ENCODE measurements around the gene PTGER1. TPM values are rescaled to one million over a fixed set of nuclear protein-coding genes. Genes with fewer than 3 reads are reported as not detected.
A peak's percentile ranks its signal among the peaks of the same experiment; 100 is the strongest.

The PTGER1 gene
- polyA plus RNA-seq (ENCODE audit: insufficient read depth in 1 of 5, insufficient read length in 5 of 5, low replicate concordance in 1 of 5): 10 to 100 TPM in 1 of 5 donors, 1 to 10 TPM in 4; 4.0 to 17.8 (median 5.6) TPM
- long read RNA-seq, donor 1, transcript PTGER1-201 (3 exons, 1,421 nt): major isoform, 17 of 23 reads
- long read RNA-seq, donor 1, partial matches to known transcripts: 6 of 23 reads
- long read RNA-seq, donor 1, other reads (novel, unspliced or antisense): 0 of 23 reads
- long read RNA-seq, donor 2, transcript PTGER1-201 (3 exons, 1,421 nt): major isoform, 8 of 8 reads
- long read RNA-seq, donor 2, partial matches to known transcripts: 0 of 8 reads
- long read RNA-seq, donor 2, other reads (novel, unspliced or antisense): 0 of 8 reads
- long read RNA-seq, donor 3, transcript PTGER1-201 (3 exons, 1,421 nt): major isoform, 7 of 15 reads
- long read RNA-seq, donor 3, partial matches to known transcripts: 8 of 15 reads
- long read RNA-seq, donor 3, other reads (novel, unspliced or antisense): 0 of 15 reads
- long read RNA-seq, donor 4, partial matches to known transcripts: 0 of 3 reads
- long read RNA-seq, donor 4, other reads (novel, unspliced or antisense): 0 of 3 reads
- long read RNA-seq, donor 5, transcript PTGER1-201 (3 exons, 1,421 nt): major isoform, 20 of 25 reads
- long read RNA-seq, donor 5, partial matches to known transcripts: 5 of 25 reads
- long read RNA-seq, donor 5, other reads (novel, unspliced or antisense): 0 of 25 reads
- long read RNA-seq, donor 6, transcript PTGER1-201 (3 exons, 1,421 nt): major isoform, 12 of 22 reads
- long read RNA-seq, donor 6, partial matches to known transcripts: 10 of 22 reads
- long read RNA-seq, donor 6, other reads (novel, unspliced or antisense): 0 of 22 reads
- long read RNA-seq, donor 7, transcript PTGER1-201 (3 exons, 1,421 nt): major isoform, 21 of 31 reads
- long read RNA-seq, donor 7, partial matches to known transcripts: 10 of 31 reads
- long read RNA-seq, donor 7, other reads (novel, unspliced or antisense): 0 of 31 reads
- long read RNA-seq, donor 8, transcript PTGER1-201 (3 exons, 1,421 nt): major isoform, 5 of 5 reads
- long read RNA-seq, donor 8, partial matches to known transcripts: 0 of 5 reads
- long read RNA-seq, donor 8, other reads (novel, unspliced or antisense): 0 of 5 reads

GRCh38 chr19:14475251-14476073 lies at the start of gene PTGER1:
Gene PTGER1, minus strand, starts transcription at chr19:14475354. Its CDS starts 1,034 bp downstream, at chr19:14474320.
- peak; percentile 76 to 78 for DNase-seq

GRCh38 chr19:14520543-14520942 lies 45.4 kb upstream of the PTGER1 start:
- DNase-seq: no peak

- DNase-seq: no peak
Measured at GRCh38 chr19:14519860-14520407, 44.8 kb upstream of the PTGER1 start.

- no peak for DNase-seq
Measured at GRCh38 chr19:14519245-14519859, 44.2 kb upstream of the PTGER1 start.

GRCh38 chr19:14517840-14518505 lies 42.8 kb upstream of the PTGER1 start, which contains the start of gene DNAJB1:
Gene DNAJB1, minus strand, starts transcription at chr19:14518397. Its CDS starts 48 bp downstream, at chr19:14518349.
- peak; percentile 77 to 82 for DNase-seq

GRCh38 chr19:14517446-14517839 lies 42.3 kb upstream of the PTGER1 start:
- no peak for DNase-seq

- DNase-seq: no peak
Measured at GRCh38 chr19:14516746-14517438, 41.7 kb upstream of the PTGER1 start.

GRCh38 chr19:14516048-14516534 lies 40.9 kb upstream of the PTGER1 start:
- no peak for DNase-seq

GRCh38 chr19:14515501-14516047 lies 40.4 kb upstream of the PTGER1 start:
- DNase-seq: no peak

GRCh38 chr19:14514215-14514863 lies 39.2 kb upstream of the PTGER1 start:
- DNase-seq: no peak

GRCh38 chr19:14512406-14512961 lies 37.3 kb upstream of the PTGER1 start:
- no peak for DNase-seq

- no peak for DNase-seq
Measured at GRCh38 chr19:14511229-14511593, 36.1 kb upstream of the PTGER1 start.

- DNase-seq: no peak
Measured at GRCh38 chr19:14510311-14511228, 35.4 kb upstream of the PTGER1 start.

GRCh38 chr19:14507704-14508542 lies 32.8 kb upstream of the PTGER1 start:
- peak in 1 of 2 donors; percentile 46 for DNase-seq

GRCh38 chr19:14505488-14506239 lies 30.5 kb upstream of the PTGER1 start:
- peak in 1 of 2 donors; percentile 31 for DNase-seq

Measured in right lung (tissue), 10 donors.